HG03039 (cell line): Measurements from ENCODE around the gene HOXA9.

Experiments
- ATAC-seq: cut with Tn5 transposase; IDR thresholded peaks from one replicate; pipeline ENCODE4 v1.9.1; 2021; ENCODE audit warnings: mild to moderate bottlenecking, moderate library complexity; ENCODE audit not compliant: unreplicated experiment

Gene HOXA9

DNA sequence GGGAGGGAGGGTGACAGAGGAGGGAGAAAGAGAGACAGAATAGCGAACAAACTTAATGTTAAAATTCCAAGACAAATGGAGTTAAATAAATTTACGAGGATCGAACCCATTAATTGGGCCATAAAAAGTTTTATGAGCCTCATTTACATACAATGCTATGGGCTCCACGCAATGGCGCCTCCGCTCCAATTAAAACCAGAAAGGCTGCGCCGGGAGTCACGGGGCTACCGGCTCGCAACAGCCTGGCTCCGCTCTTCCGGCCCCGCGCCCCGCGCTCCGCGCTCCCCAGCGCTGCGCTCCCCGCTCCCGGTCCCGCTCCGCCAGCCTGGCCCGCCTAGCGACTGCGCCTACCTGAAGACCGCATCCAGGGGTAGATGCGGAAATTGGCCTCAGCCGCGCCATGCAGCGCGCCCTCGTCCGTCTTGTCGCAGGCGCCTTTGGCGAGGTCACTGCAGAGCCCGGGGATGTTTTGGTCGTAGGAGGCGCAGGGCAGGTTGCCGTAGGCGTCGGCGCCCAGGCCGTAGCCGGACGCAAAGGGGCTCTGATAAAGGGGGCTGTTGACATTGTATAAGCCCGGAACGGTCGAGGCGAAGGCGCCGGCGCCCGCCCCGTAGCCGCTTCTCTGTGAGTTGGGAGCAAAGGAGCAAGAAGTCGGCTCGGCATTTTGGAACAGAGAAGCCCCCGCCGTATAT lies 9.4 kb downstream of the HOXA9 start:
- no peak for ATAC-seq

DNA sequence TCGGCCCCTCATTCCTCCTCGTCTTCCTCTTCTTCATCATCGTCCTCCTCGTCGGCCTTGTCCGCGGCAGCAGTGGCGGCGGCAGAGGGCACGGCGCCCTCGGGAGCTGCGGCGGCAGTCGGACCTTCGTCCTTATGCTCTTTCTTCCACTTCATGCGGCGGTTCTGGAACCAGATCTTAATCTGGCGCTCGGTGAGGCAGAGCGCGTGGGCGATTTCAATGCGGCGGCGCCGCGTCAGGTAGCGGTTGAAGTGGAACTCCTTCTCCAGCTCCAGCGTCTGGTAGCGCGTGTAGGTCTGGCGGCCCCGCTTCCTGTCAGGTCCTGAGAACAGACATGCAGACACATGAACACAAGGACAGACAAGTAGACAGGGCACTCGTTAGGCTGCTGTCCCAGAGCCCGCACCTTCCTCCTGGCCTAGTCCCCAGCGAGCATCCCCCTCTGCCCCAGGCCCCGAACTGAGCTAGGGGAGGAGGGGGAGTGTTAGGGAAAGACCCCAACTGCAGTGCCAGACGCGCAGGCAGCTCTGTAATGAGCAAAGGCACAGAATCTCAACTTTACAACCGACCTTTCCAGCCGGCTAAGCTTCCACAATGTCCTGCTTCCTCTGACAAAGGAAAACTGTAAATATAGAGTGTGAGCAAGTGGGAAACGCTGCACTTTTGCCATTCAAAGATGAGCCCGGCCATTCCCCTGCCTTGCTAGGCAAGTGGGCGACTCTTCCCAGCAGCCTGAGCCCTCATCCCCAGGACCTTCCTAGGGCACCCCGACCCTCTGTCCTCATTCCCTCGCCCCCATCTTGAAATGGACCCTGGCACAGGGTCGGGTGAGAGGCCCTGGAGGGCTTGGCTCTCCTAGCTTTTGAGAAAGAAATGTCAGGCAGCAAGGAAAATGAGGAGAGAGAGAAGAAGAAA lies 10.2 kb downstream of the HOXA9 start:
- ATAC-seq = no peak

DNA sequence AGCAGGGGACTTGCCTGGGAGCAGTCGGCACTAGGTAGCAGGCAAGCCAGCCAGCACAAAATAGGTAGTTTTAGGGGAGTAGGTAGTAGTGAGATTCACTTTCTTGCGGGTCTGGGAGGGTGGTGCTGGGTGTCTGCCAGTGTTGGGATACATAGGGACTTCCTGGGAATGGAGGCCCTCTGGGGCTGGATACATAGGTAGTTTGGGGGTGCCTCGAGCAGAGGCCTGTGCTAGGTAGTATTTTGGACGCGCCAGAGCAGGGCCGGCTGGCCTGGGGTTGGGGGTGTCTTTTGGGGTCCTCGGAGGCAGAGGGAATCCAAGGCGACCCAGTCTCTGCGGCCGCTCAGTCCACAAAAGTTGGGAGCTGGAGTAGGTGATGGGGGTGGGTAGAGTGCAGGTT lies 11.0 kb downstream of the HOXA9 start:
- no peak for ATAC-seq

DNA sequence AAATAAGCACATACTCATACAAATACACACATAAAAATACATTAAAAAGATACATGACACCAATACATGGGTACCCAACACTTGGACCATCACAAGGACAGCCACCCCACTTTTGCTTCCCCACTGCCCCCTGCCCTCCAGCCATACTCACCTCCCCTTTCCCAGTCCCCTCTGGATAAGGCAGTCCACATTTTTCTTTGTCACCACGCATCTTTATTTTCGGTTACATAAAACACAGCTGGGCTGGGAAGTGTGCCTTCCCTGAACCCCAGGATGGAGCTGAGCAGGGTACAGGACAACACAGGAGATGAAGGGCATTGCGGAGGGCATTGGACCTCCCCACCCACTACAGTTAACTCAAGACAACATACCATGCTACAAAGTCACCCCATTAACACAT lies 11.8 kb downstream of the HOXA9 start:
- no peak for ATAC-seq

DNA sequence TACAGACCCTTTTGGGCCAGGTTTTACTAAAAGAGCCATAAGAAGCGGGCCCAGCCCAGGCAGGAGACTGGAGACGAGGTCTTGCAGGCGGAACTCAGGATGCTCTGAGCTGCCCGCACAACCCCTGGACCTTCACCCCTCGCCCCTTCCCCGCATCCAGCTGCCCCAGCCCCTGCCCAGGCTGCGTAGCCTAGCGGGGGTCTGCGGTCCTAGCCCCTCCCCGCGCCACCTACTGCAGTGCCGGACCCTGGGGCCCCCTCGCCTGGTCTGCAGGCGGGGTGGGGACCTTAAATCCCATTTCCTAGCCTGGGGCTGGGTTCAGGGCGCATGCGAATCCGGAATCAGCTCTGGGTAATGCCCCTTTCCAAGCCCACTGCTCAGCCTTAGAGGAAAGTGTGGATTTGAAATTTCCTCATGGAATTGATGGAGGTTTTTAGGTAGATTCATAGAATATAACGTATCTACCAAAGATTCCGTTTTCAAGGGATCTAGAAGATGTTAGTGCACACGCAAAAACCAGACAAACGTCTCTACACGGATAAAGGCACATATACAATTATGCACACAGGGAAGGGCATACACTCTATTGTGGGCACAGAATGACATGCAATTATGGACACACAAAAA lies 12.4 kb downstream of the HOXA9 start:
- ATAC-seq = no peak

DNA sequence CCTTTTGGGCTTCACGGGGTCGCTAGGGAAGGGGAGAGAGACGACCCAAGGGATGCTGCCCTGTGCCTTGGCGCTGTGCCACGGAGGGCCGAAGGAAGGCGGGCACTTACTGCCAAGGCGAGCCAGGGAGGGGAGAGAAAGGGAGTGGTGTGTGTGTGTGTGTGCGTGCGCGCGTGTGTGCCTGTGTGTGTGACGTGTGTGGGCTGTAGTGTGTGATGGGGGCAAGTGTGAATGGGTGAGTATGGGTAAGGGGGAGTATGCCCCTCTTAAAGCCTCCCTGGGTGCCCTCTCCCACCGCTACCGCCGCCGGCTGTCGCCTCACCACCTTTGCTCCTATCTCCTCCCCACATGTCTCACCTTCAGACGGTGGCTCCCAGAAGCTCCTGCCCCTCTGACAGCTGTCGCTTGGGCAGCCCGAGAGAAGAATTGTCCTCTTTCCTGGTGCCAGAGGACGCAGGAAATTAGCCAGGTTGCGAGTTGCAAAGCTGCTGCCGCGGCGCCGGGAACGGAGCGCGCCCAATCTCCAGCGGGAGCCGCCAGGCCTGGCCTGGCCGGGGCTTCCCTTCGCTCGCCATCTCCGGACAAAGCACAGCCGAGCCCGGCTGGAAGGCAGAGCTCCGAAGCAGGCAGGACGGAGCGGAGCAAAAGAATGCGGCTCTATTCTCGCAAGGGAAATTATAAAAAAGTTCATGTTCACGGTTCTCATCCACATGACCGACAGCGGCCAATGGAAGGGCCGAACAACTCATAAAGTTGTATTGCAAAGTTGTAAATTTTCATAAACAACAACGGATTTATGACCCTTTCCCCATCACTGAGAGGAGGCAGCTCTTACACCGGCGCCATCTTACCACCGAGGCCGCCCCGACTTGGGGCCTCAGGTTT lies 13.2 kb downstream of the HOXA9 start, which contains the start of gene HOXA3:
TSS of gene HOXA3 (minus strand) at position 653 of the 885 bp plus-strand sequence. CDS start 41,943 bp downstream, outside the sequence.
- no peak for ATAC-seq

DNA sequence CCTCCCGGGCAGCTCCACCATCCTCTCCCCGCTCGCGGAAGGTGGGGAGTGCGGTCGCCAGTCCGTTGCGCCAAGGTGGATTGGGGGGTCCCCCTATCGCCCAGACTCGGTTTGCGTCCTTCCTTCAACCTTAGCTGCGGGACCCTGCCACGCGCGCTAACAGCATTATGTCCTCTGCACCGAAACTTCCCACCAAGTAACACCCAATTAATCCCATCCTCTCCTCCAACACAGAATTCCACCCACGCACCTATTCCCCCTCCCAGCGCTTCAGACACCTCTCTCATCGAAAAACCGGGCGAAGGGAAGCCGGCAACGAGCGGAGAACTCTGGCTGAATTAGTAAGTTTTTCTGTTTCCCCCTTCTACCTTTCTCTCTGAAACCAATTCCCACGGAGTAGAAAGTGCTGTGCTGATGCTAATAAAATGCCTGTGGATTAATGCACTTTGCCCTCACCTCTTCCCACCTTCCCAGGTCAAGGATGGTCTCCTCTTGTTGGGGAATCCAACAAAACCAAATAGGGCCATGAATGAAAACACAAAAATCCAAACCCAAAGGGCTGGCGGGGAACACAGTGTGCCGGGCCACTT lies 13.9 kb downstream of the HOXA9 start:
- ATAC-seq = no peak

DNA sequence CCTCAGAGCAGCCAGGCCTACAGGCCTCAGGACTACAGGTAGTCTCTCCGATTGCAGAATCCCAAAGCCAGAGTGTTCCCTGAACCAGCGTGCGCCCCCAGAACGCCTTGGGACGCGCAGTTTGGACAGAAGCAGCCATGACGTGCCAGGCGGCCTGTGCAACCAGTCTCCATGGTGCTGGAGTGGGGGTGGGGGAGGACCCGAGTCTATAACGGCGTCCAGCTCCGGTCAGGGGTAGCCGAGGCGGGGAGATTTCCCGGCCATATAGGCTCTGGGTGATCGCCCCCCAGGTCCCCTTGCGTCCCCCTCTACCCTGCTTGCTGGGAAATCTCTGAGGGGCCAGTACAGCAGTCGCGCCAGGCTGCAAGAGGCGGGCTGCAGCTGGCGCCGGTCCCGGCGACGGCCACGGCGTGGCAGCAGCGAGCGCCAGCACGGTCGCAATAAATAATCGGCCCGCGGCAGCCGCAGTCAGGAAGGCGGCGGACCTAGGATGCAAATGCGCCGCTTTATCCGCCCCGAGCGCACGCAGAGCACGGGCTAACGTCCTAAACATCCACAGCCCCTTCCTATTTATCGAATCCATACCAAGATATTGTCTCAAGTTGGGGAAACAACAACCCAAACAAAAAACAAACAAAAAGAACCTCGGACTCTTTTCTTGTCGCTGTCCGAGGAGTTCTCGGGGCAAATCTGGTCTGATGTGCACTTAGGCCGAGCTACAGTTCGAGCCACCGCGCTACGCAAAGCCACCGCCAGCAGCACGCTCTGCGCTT lies 14.6 kb downstream of the HOXA9 start:
- no peak for ATAC-seq

DNA sequence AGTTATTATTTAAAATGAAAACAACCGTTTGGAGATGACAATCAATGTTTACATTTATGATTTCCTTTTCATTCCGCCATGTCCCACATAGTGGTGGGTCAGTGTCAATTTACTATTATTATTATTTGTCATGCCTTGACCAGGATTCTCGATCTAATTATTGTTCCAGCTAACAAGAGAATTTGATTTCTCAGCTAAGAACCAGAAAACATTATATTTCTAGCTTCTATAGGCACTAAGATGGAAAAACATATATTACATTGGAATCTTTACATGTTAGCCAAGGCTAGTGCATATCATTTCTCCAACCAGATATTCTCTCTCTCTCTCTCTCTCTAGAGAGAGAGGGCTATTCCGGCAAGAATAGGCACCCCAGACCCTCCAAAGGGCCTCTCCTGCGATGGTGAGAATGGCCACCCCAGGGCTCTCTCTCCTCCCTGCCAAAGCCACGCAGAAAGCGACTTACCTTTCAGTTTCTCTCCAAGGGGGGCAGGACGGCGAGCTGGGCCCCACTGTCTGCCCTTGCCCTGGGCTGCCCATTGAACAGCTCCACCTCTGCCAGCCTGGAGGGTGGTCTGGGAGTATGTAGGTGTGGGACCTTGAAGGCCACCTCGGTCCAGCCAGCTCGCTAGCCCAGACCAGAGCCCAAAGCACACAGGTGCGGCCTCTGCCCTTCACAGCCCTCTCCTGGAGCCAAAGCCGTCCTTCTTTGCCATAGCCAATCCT lies 15.3 kb downstream of the HOXA9 start:
- no peak for ATAC-seq

DNA sequence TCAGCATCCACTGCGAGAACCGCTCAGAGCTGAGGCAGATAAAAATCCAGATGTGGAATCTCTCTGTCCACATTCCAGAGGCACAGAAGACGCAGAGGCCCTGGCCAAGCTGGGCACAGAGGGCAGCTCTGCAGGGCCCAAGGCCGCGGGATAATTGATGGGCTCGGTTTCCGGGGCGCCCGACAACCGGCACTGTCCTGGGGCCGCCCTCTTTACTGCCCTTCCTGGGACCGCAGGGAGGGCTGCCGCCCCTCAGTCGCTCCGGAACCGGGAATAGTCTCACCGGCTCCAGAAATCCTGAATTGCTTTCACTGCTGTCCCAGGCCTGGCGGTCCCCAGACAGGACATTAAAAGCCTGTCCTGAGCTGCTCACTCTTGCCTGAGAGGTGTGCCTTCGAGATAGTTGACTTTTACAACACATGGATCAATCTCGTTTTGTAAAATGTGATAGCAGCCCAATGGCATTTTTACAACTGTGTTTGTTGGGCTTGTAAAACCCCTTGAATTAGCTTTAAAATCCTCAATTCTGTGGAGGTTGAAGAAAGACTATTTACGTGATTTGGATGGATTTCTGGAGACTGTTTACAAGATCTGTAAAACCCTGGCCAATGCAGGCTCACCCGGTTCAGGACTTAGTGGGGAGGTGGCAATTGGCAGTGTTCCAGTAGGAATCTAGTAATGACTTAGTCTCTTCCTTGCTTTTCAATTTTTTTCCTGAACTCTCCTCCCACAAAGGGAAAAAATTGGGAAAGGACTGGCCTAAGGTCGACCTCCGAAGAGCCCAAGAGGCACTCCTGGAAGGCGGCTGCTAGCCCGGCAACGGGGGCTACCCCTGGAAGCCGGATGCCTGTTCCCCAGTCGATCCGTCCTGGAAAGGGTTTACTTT lies 16.3 kb downstream of the HOXA9 start:
- ATAC-seq = no peak

DNA sequence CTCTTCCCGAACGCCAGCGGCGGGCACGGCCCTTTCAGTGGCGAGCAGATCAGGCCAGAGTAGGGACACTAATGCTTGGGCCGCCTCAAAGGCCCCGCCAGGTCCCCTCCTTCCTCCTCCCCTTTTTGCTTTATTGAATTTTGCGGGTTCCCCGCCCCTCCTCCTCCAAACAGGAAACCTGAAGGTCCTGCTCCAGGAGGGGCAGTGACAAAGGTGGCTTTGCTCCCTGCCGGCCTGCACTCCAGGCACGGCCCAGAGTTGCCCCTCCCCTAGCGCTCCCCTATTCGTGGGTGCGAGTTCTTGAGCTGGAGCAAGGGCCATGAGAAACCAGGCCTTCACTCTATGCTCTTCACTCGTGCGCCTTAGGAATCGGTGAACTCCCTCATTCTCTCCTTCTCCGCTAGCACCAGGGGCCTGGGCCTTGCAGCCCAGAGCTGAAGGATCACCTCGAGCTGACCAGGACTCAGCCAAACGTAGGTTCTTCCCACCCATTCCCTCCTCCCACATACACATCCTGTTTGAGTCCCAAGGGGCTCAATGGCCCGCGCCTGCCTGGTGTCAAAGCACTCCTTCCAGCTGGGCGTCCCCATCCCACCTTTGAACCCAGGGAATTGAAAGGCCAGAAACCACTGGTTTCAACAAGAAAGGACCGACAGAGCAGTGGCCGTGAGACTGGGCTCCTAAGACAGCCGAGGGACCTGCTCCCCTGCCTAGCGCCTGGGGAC lies 17.1 kb downstream of the HOXA9 start:
- no peak for ATAC-seq

DNA sequence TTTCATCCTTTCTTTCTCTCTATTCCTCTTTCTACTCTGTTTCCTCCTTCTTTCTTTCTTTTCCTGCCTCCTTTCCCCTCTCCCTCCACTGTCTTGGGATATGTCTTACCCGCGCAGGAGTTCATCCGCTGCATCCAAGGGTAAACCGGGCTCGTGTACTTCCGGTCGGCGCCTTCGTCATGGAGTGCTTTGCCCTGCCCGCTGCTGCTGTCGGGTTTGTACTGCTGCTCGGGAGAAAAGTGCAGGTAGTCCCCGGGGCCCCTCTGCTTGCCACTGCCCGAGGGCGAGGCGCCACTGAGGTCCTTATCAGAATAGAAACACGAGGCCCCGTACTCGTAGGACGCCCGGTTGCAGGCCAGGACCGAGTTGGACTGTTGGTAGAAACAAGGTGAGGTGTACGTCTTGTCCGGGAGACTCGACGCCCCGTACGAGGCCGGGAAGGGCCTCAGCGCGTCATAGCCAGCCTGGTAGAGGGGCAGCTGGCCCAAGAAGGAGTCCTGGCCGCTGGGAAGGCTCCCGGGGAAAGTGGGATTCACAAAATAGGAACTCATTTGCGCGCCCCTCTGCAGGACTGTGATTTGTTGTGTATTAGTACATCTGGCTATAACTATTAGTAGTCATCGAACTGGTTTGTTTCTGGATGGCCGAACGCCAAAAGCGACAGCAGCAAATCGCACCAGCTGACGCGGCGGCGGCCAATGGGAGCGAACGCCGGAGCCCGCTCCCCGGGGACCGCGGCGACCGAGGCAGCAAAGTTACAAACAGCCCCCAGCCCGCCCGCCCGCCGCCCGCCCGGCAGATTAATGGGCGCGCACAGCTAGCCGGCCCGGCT lies 17.9 kb downstream of the HOXA9 start, which contains the start of gene HOXA6:
TSS of gene HOXA6 (minus strand) at position 576 of the 832 bp plus-strand sequence. CDS start at position 551, 25 bp downstream.
- ATAC-seq = no peak

DNA sequence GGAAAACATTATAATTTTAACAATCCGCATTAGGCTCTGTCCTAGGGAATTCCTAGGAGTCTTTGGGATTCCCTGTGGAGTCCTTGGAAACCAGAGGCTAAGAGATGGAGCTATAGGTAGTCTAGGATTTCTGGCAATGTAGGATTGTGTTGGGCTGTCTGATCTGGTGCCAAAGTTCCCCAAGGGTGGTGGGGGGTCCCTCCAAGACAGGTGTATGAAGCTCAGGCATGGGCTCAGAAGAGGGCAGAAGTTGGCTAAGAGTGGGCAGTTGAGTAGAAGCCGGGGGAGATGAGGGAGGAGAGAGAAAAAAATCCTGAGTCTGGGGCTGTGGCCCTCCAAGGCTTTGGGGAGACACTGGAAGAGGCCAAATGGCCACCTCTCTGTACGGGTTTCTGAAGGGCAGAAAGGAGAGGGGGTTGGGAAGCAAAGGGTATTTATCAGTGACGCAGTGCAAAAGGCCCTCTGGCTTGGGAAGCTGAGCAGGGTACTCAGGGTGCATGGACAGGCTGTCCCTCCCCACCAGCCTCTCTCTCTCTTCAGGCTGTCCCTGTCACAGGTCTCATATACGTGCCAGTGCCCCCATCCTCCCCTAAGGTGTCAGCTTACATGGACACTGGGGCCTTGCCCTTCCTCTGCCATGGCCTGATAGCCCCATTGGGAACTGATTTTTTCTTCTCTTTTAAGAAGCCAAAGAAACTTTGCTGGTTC lies 18.7 kb downstream of the HOXA9 start:
- no peak for ATAC-seq

DNA sequence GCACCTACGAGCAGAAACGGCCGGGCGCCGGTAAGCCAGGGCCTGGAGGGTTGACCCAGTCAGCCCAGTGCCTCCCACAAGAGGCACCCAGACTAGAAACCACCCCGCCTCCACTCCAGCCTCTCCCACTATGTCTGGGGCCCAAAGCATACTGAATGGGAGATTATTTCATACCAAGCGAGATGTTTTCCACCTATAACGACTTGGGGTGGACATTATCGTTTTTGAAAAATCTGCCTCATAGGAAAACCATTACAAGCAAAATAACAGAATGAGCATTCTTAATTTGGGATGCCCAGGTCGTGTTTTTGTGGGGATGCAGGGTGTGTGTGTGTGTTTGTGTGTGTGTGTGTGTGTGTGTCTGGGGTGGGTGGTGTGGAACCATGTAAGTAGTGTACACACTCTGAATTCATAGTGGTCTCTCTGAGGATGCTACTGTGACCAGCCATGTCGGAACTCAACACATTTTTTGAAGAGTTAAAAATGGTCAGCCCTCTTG lies 19.4 kb downstream of the HOXA9 start:
- no peak for ATAC-seq

DNA sequence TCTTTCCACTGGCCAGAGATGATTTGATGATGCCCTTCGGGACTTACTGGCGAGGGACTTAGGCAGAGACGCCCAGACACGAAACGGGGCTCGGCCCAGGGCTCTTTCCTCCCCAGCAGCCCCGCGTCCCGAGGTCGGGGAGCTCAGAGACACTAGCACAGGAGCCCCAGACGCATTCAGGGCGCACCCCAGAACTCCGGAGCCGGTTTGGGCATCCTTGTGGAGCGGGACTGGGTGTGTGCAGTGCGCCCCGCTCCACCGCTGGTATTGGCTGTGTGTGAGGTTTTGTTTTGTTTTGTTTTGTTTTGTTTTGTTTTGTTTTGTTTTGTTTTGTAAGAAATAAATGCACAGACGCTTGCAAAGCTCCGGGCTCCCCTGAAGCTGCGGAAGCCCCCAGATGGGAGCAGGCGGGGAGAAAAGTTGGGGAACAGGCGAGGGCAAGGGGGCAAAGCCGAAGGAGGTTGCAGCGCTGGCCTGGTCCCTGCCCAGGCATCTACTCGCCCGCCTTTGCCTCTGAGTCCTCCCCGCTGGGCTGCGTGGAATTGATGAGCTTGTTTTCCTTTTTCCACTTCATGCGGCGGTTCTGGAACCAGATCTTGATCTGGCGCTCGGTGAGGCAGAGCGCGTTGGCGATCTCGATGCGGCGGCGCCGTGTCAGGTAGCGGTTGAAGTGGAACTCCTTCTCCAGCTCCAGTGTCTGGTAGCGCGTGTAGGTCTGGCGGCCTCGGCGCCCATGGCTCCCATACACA lies 20.0 kb downstream of the HOXA9 start:
- ATAC-seq = no peak
